ENCODE measurements around the gene LAD1.

GRCh38 chr1:201405484-201405831, 6.3 kb upstream of the LAD1 start:
- TF ChIP-seq, protein P1, sequence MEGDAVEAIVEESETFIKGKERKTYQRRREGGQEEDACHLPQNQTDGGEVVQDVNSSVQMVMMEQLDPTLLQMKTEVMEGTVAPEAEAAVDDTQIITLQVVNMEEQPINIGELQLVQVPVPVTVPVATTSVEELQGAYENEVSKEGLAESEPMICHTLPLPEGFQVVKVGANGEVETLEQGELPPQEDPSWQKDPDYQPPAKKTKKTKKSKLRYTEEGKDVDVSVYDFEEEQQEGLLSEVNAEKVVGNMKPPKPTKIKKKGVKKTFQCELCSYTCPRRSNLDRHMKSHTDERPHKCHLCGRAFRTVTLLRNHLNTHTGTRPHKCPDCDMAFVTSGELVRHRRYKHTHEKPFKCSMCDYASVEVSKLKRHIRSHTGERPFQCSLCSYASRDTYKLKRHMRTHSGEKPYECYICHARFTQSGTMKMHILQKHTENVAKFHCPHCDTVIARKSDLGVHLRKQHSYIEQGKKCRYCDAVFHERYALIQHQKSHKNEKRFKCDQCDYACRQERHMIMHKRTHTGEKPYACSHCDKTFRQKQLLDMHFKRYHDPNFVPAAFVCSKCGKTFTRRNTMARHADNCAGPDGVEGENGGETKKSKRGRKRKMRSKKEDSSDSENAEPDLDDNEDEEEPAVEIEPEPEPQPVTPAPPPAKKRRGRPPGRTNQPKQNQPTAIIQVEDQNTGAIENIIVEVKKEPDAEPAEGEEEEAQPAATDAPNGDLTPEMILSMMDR (conservative IDR thresholded peaks at IDR 0.05; ENCODE audit: low read depth, low read length) = no peak
- no peak for TF ChIP-seq RFX5 (IDR thresholded peaks at IDR 0.05; ENCODE audit: low read depth, low read length)
- TF ChIP-seq POLR2A (IDR thresholded peaks at IDR 0.05; ENCODE audit: low read depth, low read length) = no peak
- TF ChIP-seq RCOR1 (IDR thresholded peaks at IDR 0.05; ENCODE audit: insufficient replicate concordance, low read length) = no peak
- TF ChIP-seq MXI1 (IDR thresholded peaks at IDR 0.05; ENCODE audit: borderline replicate concordance, low read depth, low read length) = no peak
- TF ChIP-seq, protein P2, sequence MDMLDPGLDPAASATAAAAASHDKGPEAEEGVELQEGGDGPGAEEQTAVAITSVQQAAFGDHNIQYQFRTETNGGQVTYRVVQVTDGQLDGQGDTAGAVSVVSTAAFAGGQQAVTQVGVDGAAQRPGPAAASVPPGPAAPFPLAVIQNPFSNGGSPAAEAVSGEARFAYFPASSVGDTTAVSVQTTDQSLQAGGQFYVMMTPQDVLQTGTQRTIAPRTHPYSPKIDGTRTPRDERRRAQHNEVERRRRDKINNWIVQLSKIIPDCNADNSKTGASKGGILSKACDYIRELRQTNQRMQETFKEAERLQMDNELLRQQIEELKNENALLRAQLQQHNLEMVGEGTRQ (IDR thresholded peaks at IDR 0.05; ENCODE audit: low read depth, low read length) = no peak
